SU-DHL-6 (cell line): Measurements from ENCODE around the gene PTCD2.

ENCODE experiments used
- CTCF ChIP-seq: fragments of 200-600 bp; sonication (generic); IDR thresholded peaks from one replicate; pipeline ENCODE4 v1.5.1; 2017; ENCODE audit warnings: antibody characterized with exemption, mild to moderate bottlenecking, low read length, moderate library complexity; ENCODE audit not compliant: insufficient read depth, poor library complexity, severe bottlenecking
- EZH2phosphoT487 ChIP-seq: fragments of 200-600 bp; sonication (generic), shearing (Covaris generic); conservative IDR thresholded peaks from 2 replicates; pipeline ENCODE4 v1.6.1; 2018; ENCODE audit warnings: mild to moderate bottlenecking, antibody characterized with exemption, low read length, moderate library complexity, mixed read lengths

- no peak for TF ChIP-seq CTCF
- TF ChIP-seq EZH2phosphoT487 = no peak
Observed at GRCh38 chr5:72290356-72291133, 29.6 kb upstream of the PTCD2 start.
